OCI-LY1 (cell line): ENCODE results near the gene GATD1.

Source experiments
- EZH2 ChIP-seq: fragments of 200-600 bp; sonication (generic), shearing (Covaris generic); IDR thresholded peaks from 2 replicates; pipeline ENCODE4 v1.8.0; 2017; ENCODE audit warnings: borderline replicate concordance, mixed run types, mild to moderate bottlenecking, antibody characterized with exemption, low read length, moderate library complexity, mixed read lengths
- TF ChIP-seq, protein P1 (sequence below): fragments of 200-600 bp; sonication (generic), shearing (Covaris generic); IDR thresholded peaks from 2 replicates; pipeline ENCODE4 v1.5.1; 2017; ENCODE audit warnings: mild to moderate bottlenecking, antibody characterized with exemption, low read length, moderate library complexity, mixed read lengths

DNA sequence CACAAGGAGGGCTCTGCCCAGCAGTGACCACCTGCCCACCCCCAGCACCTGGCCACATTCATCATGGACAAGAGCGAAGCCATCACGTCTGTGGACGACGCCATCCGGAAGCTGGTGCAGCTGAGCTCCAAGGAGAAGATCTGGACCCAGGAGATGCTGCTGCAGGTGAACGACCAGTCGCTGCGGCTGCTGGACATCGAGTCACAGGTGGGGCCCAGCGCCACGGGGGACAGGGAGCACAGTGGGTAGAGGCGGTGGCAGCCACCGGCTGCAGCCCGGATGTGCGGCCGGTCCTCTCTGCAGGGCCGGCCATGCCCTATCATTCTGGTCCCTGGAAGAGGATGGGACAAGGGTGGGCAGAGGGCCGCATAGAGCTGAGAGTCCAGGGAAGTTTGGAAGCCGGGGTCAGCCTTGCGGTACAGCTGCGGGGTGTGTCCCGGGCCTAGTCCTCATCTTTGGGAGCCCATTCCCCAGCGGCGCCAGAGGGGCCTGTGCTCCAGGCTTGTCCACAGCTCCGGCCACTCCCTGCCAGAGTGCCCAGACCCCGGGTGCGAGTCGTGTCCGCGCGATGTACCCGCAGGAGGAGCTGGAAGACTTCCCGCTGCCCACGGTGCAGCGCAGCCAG, 57.2 kb downstream of the GATD1 start:
- TF ChIP-seq, protein P1, sequence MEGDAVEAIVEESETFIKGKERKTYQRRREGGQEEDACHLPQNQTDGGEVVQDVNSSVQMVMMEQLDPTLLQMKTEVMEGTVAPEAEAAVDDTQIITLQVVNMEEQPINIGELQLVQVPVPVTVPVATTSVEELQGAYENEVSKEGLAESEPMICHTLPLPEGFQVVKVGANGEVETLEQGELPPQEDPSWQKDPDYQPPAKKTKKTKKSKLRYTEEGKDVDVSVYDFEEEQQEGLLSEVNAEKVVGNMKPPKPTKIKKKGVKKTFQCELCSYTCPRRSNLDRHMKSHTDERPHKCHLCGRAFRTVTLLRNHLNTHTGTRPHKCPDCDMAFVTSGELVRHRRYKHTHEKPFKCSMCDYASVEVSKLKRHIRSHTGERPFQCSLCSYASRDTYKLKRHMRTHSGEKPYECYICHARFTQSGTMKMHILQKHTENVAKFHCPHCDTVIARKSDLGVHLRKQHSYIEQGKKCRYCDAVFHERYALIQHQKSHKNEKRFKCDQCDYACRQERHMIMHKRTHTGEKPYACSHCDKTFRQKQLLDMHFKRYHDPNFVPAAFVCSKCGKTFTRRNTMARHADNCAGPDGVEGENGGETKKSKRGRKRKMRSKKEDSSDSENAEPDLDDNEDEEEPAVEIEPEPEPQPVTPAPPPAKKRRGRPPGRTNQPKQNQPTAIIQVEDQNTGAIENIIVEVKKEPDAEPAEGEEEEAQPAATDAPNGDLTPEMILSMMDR = no peak
- TF ChIP-seq EZH2 = no peak
